Measurements from ENCODE around the gene ZFYVE27.

Gene ZFYVE27

DNA sequence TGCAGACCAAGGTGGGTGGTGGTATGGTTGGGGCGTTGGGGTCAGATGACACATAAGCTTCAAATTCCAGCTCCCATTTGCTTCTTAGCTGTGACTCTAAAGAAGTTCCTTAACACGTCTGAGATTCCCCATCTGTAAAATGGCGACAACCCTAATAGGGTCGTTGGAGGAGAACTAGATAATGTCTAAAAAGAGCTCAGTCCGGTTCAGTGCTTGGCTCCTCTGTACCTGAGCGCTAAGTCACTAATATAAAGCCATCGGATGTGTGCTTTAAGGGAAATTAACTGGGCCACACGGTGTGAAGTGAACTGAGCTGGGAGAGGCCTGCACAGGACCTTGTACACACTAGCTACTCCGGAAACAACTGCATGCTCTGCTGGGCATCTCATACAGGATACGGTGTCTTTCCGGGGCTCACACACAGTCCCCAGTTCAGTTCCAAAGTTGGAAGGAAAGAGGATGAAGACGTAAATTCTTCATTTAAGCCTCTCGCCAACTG is 476 bp upstream of the ZFYVE27 start (continued):
- TF ChIP-seq ZSCAN5A (tag by site-specific recombination; IDR thresholded peaks at IDR 0.05) (no peak), ZNF121 (tag by site-specific recombination; IDR thresholded peaks at IDR 0.05) (0 out of 2 replicates have a peak, but pooled peaks have one; percentile 6), ZNF324 (tag by site-specific recombination; IDR thresholded peaks at IDR 0.05) (no peak; the same call in 1 of the 2 replicates), ZSCAN16 (tag by site-specific recombination; IDR thresholded peaks at IDR 0.05) (peak; percentile 77), PATZ1 (tag by site-specific recombination; IDR thresholded peaks at IDR 0.05) (no peak)
- TF ChIP-seq, protein P1, sequence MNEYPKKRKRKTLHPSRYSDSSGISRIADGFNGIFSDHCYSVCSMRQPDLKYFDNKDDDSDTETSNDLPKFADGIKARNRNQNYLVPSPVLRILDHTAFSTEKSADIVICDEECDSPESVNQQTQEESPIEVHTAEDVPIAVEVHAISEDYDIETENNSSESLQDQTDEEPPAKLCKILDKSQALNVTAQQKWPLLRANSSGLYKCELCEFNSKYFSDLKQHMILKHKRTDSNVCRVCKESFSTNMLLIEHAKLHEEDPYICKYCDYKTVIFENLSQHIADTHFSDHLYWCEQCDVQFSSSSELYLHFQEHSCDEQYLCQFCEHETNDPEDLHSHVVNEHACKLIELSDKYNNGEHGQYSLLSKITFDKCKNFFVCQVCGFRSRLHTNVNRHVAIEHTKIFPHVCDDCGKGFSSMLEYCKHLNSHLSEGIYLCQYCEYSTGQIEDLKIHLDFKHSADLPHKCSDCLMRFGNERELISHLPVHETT (tag by site-specific recombination; IDR thresholded peaks at IDR 0.05): no peak
- TF ChIP-seq, protein P2, sequence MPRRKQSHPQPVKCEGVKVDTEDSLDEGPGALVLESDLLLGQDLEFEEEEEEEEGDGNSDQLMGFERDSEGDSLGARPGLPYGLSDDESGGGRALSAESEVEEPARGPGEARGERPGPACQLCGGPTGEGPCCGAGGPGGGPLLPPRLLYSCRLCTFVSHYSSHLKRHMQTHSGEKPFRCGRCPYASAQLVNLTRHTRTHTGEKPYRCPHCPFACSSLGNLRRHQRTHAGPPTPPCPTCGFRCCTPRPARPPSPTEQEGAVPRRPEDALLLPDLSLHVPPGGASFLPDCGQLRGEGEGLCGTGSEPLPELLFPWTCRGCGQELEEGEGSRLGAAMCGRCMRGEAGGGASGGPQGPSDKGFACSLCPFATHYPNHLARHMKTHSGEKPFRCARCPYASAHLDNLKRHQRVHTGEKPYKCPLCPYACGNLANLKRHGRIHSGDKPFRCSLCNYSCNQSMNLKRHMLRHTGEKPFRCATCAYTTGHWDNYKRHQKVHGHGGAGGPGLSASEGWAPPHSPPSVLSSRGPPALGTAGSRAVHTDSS (tag by site-specific recombination; IDR thresholded peaks at IDR 0.05): no peak

GRCh38 chr10:97737770-97738265 is 890 bp downstream of the ZFYVE27 start:
- no peak for TF ChIP-seq ZNF140 (tag by site-specific recombination; IDR thresholded peaks at IDR 0.05)
- peak; percentile 61; the same call in 1 of the 2 replicates for TF ChIP-seq ZNF792 (tag by site-specific recombination; IDR thresholded peaks at IDR 0.05)
- 0 out of 2 replicates have a peak, but pooled peaks have one; percentile 44 for TF ChIP-seq ZNF24 (tag by site-specific recombination; IDR thresholded peaks at IDR 0.05)
- TF ChIP-seq ZNF335 (tag by site-specific recombination; conservative IDR thresholded peaks at IDR 0.05): peak; percentile 89
- peak; percentile 36; the same call in 1 of the 2 replicates for TF ChIP-seq ZBTB8A (tag by site-specific recombination; IDR thresholded peaks at IDR 0.05)
- TF ChIP-seq ZNF585B (tag by site-specific recombination; IDR thresholded peaks at IDR 0.05): no peak
- Histone ChIP-seq H3K27ac (ENCODE audit: extremely low read depth, low read depth, low read length) (no peak overlapping the region; the same call in 1 of the 2 replicates), H3K9me3 (ENCODE audit: control insufficient read depth, insufficient read depth, low read depth, low read length) (no peaks in the 10 kb centered on the region), H3K36me3 (ENCODE audit: control insufficient read depth in 2 of 2, insufficient read depth in 1 of 2, low read length in 2 of 2) (peaks cover 10 to 36% of the 10 kb centered on the region in 2 experiments), H3K4me1 (ENCODE audit: control insufficient read depth, insufficient read depth, low read length) (0 out of 2 replicates have a peak, but pooled peaks cover 2% of the 10 kb centered on the region), H3K4me3 (ENCODE audit: low read depth, low read length) (peak overlapping the region; percentile 91)
- ChIA-PET POLR2A (no interaction called here), CTCF (interaction anchor here (0.7 to 1.2 kb wide), 2 partner anchors 29 to 38 kb away, joined by 3 to 7 read pairs; no protein-coding TSS in a partner anchor)

DNA sequence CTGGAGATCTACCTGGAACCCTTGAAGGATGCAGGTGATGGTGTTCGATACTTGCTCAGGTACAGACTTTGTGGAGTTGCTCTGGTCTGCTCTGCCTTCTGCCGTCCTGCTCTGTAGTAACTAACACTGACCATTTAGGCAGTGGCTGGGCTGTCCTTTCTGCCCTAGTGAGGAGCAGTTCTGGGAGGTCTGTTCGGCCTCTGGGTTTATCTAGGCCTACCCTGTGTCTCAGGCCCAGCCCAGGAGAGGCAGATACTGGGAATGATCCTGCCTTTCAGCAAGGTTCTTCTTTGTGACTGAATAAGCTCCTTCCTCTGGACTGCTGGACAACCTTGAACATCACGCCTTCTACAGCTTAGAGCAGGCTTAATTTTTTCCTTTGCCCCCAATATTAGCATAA is 1.7 kb downstream of the ZFYVE27 start:
- CTCF ChIA-PET: interaction anchor here (0.6 to 1.2 kb wide), 6 partner anchors 13 to 131 kb away, joined by 3 to 7 read pairs (median 4); no protein-coding TSS in a partner anchor
- Histone ChIP-seq H3K9me3 (ENCODE audit: control insufficient read depth, insufficient read depth, low read depth, low read length) (no peaks in the 10 kb centered on the region), H3K27ac (ENCODE audit: extremely low read depth, low read depth, low read length) (no peak overlapping the region), H3K4me1 (ENCODE audit: control insufficient read depth, insufficient read depth, low read length) (0 out of 2 replicates have a peak, but pooled peaks cover 2% of the 10 kb centered on the region), H3K36me3 (ENCODE audit: control insufficient read depth in 2 of 2, insufficient read depth in 1 of 2, low read length in 2 of 2) (peaks cover 10 to 44% of the 10 kb centered on the region in 2 experiments), H3K4me3 (ENCODE audit: low read depth, low read length) (no peak overlapping the region)
- POLR2A ChIA-PET: no interaction called here
- TF ChIP-seq ZNF24 (tag by site-specific recombination; IDR thresholded peaks at IDR 0.05): no peak
- TF ChIP-seq ZNF596 (tag by site-specific recombination; IDR thresholded peaks at IDR 0.05): no peak
- TF ChIP-seq GLIS1 (tag by site-specific recombination; IDR thresholded peaks at IDR 0.05): no peak
- TF ChIP-seq ZNF664 (tag by site-specific recombination; IDR thresholded peaks at IDR 0.05): no peak
- no peak for TF ChIP-seq GLI4 (tag by site-specific recombination; IDR thresholded peaks at IDR 0.05)
- no peak for TF ChIP-seq GLIS2 (tag by site-specific recombination; IDR thresholded peaks at IDR 0.05)
- TF ChIP-seq, protein P3, sequence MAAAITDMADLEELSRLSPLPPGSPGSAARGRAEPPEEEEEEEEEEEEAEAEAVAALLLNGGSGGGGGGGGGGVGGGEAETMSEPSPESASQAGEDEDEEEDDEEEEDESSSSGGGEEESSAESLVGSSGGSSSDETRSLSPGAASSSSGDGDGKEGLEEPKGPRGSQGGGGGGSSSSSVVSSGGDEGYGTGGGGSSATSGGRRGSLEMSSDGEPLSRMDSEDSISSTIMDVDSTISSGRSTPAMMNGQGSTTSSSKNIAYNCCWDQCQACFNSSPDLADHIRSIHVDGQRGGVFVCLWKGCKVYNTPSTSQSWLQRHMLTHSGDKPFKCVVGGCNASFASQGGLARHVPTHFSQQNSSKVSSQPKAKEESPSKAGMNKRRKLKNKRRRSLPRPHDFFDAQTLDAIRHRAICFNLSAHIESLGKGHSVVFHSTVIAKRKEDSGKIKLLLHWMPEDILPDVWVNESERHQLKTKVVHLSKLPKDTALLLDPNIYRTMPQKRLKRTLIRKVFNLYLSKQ (tag by site-specific recombination; IDR thresholded peaks at IDR 0.05; ENCODE audit: borderline replicate concordance): no peak
- no peak for TF ChIP-seq KLF9 (tag by site-specific recombination; IDR thresholded peaks at IDR 0.05; ENCODE audit: low read depth)
- TF ChIP-seq, protein P4, sequence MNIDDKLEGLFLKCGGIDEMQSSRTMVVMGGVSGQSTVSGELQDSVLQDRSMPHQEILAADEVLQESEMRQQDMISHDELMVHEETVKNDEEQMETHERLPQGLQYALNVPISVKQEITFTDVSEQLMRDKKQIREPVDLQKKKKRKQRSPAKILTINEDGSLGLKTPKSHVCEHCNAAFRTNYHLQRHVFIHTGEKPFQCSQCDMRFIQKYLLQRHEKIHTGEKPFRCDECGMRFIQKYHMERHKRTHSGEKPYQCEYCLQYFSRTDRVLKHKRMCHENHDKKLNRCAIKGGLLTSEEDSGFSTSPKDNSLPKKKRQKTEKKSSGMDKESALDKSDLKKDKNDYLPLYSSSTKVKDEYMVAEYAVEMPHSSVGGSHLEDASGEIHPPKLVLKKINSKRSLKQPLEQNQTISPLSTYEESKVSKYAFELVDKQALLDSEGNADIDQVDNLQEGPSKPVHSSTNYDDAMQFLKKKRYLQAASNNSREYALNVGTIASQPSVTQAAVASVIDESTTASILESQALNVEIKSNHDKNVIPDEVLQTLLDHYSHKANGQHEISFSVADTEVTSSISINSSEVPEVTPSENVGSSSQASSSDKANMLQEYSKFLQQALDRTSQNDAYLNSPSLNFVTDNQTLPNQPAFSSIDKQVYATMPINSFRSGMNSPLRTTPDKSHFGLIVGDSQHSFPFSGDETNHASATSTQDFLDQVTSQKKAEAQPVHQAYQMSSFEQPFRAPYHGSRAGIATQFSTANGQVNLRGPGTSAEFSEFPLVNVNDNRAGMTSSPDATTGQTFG (tag by site-specific recombination; IDR thresholded peaks at IDR 0.05; ENCODE audit: borderline replicate concordance): no peak
- no peak for TF ChIP-seq ZNF548 (tag by site-specific recombination; IDR thresholded peaks at IDR 0.05)
- TF ChIP-seq ZBTB17 (tag by site-specific recombination; IDR thresholded peaks at IDR 0.05): no peak

All from HEK293 (cell line).